Measurements from ENCODE around the gene RAB5B.
"Not testable (repeated sequence)": the region's sequence is repeated elsewhere in the genome, so short reads cannot be mapped to it uniquely, and the experiment has no call there.

RAB5B gene

DNA sequence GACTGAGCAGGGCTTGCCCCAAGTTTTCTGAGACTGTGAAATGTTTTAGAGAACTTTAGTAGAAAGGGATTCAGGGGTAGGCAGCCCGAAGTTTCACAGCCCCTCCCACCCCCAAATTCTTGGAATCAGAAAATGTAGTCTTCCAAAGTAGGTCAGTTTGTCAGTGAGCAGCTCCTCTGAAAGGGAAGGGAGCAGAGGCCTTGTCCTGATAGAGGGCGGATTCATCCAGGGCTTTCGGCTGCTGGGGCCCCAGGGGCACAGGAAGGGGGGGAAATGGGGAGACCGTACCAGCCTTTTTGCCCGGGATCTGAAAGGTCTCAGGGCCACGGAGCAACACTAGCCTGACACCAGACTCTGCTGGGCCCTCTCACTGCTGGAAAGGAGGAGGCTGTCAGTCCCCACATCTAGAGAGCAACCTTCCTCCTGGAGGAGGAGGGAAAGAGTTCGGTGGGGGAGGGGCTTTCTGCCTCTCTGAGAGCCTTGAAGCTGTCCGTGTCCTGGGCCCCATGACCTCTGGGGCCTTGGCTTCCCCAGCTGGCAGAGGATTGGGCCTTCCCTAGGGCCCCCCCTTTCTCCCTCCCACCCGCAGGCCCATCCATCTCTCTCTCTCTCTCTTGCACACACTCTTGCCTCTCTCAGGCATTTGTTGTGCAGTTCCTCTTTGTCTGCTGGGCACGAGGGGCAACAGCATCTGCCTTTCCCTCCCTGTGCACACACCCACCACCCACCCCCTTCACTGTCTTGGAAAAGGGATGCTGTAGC is 46.7 kb downstream of the RAB5B start, which contains the start of gene IKZF4:
Gene IKZF4 (plus strand): TSS at position 621 of the 762 bp plus-strand sequence. CDS start 451 bp downstream, outside the sequence.
- no peak for DNase-seq

DNA sequence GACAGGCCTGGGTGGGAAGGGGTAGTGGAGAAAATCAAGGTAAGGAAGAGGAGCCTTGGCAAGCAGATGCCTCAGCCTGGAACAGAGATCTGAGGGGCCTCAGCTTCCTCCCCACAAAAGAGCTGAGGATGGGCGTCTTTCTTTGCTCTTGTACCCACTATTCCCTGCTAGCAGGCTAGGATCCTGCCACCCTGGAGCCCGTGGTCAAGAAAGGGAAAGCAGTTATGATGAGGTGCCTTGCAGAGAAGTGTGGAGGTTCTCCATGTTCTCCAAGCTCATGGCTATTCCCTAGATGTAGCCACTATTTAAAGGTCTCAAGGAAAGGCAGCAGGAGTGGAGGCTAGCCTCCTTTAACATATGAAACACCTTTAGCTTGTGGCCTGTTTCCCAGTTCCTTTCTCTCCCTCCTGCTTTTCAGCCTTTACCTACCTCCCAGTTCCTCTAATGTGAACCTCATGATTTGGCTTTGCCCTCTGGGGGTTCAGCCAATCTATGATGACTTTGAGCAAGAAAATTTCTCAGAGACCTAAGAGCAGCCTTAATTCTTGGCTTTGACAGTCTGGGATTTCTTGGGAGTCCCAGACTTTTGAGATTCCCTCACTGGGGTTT is 48.1 kb downstream of the RAB5B start:
- no peak for DNase-seq

DNA sequence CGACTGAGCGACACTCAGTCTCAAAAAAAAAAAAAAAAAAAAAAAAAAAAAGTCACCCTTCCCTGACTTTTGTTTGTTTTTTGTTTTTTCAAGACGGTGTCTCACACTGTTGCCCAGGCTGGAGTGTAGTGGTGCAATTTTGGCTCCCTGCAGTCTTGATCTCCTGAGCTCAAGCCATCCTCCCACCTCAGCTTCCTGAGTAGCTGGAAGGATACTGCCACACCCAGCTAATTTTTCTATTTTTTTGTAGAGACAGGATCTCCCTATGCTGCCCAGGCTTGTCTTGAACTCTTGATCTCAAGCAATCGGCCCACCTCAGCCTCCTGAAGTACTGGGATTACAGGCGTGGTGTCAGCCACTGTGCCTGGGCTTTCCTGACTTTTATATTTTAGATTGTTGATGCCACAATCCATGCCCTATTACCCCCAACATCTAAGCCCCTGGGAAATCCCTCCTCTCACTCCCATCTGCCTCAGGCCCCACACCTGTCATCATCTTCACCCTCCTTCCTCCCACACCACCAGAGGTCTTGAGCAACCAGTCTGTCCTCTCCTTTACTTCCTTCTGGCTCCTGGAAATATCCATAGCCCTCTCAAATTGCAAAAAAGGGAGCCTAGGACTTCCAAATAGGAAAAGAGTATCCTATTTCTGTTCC is 54.8 kb downstream of the RAB5B start:
- no peak for DNase-seq

DNA sequence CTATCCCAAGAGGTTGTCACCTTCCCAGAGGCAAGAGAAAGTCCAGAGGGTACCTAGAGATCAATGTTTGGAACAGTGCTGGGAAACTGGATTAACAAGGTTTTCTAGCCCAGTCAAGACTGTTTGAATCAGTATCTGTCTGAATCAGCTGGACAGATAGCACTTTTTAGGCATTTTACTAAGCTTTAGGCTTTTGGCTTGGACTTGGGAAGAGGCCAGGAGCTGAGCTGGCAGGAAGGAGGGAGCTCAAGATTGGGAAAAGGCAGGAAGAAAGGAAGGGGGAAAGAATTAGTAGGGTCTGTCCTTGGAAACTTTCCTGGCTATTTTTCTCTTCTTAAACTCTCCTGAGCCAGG is 55.3 kb downstream of the RAB5B start:
- no peak for DNase-seq

DNA sequence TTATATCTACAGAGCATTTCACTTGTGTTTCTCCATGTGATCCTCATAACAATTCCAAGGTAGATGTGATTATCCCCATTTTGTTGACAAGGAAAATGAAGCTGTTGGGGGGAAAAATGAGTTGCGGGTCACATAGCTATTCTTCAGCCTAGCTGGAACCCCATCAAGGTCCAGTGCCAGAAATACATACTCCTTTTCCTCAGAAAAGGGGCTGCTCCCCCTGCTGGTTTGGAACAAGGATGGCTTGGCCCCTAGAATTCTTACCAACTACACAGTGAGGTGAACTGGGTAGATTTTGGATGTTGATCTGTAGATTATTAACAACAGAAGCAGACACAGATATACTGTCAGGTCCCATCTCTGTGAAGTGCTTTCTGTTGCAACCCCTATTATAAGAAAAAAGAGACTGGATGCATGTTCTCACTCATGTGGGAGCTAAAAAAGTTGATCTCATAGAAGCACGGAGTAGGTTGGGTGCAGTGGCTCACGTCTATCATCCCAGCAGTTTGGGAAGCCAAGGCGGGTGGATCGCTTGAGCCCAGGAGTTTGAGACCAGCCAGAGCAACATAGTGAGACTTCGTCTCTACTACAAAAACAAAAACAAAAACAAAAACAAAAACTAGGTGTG is 55.9 kb downstream of the RAB5B start:
- no peak for DNase-seq

DNA sequence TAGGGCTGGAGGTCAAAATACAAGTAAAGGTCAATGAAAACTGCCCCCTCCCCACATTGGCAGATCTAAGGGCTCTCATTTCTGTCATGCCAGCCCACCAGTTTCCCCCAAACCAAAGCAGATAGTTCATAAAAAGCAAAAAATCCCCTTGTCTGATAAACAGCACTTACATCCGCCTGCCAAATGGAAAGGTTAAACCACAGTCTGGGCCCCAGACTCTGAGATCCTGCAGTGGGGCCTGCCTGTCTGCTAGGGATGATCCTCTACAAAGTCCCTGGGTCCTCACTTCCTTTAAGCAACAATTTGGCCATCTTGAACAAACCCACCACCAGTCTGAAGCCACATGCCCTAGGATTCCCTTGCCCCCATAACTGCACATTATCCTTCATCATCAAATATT is 58.1 kb downstream of the RAB5B start:
- no peak for DNase-seq

DNA sequence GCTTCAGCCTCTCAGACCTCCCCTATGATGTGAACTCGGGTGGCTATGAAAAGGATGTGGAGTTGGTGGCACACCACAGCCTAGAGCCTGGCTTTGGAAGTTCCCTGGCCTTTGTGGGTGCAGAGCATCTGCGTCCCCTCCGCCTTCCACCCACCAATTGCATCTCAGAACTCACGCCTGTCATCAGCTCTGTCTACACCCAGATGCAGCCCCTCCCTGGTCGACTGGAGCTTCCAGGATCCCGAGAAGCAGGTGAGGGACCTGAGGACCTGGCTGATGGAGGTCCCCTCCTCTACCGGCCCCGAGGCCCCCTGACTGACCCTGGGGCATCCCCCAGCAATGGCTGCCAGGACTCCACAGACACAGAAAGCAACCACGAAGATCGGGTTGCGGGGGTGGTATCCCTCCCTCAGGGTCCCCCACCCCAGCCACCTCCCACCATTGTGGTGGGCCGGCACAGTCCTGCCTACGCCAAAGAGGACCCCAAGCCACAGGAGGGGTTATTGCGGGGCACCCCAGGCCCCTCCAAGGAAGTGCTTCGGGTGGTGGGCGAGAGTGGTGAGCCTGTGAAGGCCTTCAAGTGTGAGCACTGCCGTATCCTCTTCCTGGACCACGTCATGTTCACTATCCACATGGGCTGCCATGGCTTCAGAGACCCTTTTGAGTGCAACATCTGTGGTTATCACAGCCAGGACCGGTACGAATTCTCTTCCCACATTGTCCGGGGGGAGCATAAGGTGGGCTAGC is 60.9 kb downstream of the RAB5B start:
- no peak for DNase-seq

DNA sequence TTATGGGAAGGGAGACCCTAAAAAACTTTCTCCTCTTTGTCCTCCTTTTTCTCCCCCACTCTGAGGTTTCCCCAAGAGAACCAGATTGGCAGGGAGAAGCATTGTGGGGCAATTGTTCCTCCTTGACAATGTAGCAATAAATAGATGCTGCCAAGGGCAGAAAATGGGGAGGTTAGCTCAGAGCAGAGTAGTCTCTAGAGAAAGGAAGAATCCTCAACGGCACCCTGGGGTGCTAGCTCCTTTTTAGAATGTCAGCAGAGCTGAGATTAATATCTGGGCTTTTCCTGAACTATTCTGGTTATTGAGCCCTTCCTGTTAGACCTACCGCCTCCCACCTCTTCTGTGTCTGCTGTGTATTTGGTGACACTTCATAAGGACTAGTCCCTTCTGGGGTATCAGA is 63.3 kb downstream of the RAB5B start:
- no peak for DNase-seq

DNA sequence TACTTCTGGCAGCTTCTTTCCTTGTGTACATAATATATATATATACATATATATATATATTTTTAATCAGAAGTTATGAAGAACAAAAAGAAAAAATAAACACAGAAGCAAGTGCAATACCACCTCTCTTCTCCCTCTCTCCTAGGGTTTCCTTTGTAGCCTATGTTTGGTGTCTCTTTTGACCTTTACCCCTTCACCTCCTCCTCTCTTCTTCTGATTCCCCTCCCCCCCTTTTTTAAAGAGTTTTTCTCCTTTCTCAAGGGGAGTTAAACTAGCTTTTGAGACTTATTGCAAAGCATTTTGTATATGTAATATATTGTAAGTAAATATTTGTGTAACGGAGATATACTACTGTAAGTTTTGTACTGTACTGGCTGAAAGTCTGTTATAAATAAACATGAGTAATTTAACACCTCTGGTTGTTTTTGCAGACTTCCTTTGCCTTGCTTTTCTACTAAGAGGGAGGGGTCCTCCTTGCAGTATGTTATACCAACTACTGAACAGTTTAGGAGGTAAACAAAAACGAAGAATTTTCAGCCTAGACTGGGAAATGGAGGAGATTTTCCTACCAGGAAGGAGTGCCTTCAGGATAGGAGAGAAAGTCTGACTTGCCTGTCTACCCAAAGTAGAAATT is 64.3 kb downstream of the RAB5B start:
- DNase-seq: no peak

DNA sequence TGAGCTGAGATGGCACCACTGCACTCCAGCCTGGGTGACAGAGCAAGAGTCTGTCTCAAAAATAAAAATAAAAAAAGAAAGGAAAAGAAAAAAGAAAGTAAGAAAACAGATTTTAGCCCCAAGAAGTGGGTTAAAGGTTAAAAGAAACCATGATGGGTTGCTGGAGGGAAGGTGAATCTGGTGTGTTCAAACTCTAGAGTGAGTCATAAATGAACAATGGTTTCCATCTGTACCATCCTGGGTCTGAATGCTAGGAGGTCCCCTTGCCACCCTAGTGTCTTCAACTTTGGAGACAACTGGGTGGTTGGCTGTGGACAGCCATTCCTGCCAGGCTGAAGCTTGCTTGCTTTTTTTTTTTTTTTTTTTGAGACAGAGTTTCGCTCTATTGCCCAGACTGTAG is 66.3 kb downstream of the RAB5B start:
- DNase-seq: no peak

DNA sequence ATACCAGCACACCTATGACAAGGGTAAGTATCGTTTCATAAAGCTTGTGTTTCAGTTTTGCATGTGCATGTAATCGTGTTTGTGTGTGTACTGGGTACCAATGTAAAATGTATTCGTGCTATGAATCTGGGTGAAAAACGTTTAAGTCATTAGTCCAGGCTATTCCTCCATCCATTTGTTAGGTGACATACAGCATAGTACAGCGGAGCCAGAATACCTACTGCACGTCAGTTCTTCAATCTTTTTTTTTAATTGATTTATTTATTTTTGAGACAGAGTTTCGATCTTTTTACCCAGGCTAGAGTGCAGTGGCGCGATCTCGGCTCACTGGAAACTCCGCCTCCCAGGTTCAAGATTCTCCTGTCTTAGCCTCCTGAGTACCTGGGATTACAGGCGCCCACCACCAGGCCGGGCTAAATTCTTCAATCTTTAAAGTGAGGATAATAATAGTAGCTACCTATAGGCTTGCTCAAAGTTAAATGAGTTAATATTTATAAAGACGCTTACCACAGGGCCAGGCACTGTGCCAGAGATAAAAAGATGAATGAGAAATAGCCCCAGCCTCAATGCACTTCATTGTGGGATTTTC is 67.2 kb downstream of the RAB5B start:
- no peak for DNase-seq

DNA sequence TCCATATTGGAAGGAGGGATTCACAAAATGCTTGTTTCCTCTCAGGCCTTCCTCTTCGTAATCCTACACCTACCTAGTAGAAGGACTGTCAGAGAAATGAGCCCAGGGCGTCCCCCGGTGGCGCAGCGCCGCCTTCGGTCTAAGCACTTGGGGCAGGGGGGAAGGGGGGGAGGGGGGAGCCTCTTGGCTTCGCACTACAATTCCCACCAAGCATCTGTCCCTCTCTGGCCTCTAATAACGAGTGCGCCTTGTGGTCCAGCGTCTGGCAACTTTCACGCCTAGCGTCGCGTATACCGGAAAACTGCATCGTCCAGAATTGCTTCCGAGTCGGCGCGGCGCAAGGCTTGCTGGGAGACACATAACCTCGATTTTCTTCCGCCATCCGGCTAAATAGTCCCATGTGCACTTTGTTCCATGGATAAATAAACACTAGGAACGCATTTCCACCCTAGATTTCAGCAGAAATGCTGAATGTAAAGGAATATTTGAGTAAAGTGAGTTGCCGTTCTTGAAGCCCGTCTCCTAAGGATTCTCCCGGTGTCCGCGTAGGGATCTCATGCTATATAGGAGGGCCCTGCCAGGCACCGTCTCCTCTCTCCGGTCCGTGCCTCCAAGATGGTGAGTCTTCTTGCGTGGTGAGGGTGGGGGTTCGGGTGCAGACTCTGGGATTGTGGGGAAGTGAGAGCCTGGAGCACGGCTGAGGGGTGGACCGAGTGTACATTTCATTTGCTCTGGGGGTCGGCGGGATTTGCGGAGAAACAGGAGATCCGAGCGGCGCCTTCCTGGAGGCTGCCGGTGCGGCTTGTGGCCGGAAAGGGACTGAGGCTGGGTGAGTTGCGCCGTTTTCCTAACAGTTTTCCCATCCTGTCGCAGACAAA is 67.9 kb downstream of the RAB5B start, which contains the start of gene RPS26:
Gene RPS26 (plus strand): TSS at position 367 of the 878 bp plus-strand sequence. CDS start 249 bp downstream, at position 616.
- DNase-seq: peak; percentile 98

DNA sequence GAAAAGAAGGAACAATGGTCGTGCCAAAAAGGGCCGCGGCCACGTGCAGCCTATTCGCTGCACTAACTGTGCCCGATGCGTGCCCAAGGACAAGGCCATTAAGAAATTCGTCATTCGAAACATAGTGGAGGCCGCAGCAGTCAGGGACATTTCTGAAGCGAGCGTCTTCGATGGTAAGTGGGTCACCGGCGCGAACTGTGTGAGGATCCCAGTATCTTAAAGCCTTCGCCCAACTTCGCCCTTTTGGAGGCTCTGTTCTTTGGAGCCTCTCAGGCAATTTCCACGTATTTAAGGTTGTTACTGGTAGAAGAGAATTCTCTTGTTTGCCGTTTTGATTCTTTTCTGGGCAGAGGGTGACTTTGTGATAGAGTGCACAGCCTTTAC is 68.5 kb downstream of the RAB5B start:
- DNase-seq: not testable (repeated sequence)

DNA sequence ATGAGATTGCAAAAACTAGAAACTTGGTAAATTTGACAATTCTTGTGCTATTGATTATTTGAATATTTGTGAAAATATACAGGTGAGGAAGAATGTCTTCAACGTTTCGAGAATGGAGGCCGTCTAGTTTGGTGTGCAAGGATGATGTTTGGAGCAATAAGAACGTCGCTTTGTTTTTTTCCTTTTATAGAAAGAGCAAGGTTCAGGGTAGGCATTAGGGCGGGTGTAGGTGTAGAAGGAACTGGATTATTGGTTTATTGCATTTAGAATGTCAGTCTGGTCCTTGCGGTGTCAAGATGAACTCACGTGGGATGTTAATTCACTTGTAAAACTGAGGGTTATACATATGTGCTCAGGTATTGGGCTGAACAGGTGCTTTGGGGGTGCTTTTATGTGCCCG is 69.0 kb downstream of the RAB5B start:
- DNase-seq: no peak
